Ovary (tissue), 9 donors: Measurements from ENCODE around the gene NSD1. TPM values are rescaled to one million over a fixed set of nuclear protein-coding genes. Genes with fewer than 3 reads are reported as not detected.
A peak's percentile ranks its signal among the peaks of the same experiment; 100 is the strongest.
"Not testable (repeated sequence)": the region's sequence is repeated elsewhere in the genome, so short reads cannot be mapped to it uniquely, and the experiment has no call there.

Source experiments
- DNase-seq, 5 donors: peaks; one replicate each; pipeline ENCODE4 v3.0.0-alpha.2; 2019 to 2020
- H3K27ac ChIP-seq, 2 donors: fragments of 200-600 bp; one replicate each; pipeline versions ENCODE4 v1.5.1 to v1.8.0; 2019 to 2022
- H3K27me3 ChIP-seq: fragments of 200-600 bp; one replicate; pipeline ENCODE4 v1.8.0; 2022
- H3K36me3 ChIP-seq: fragments of 200-600 bp; sonication (generic); one replicate; pipeline ENCODE4 v1.5.1; 2019
- H3K4me1 ChIP-seq: one replicate; pipeline ENCODE4 v1.8.1; 2013; ENCODE audit warnings: mild to moderate bottlenecking, moderate library complexity; ENCODE audit not compliant: insufficient read depth
- H3K4me3 ChIP-seq: fragments of 200-600 bp; sonication (generic); one replicate; pipeline ENCODE4 v1.5.1; 2017
- H3K9me3 ChIP-seq, 2 donors: fragments of 200-600 bp in 1 of 2; sonication (generic) in 1 of 2; one replicate each; pipeline versions ENCODE4 v1.5.1 to v1.8.1; 2013 to 2019; ENCODE audit warnings: mild to moderate bottlenecking in 1 of 2, moderate library complexity in 1 of 2
- CTCF ChIP-seq, 3 donors: fragments of 450-650 bp in 2 of 3; fragments of 200-600 bp in 1 of 3; IDR thresholded peaks; one replicate each; pipeline versions ENCODE4 v1.5.1 to v1.8.0; 2016 to 2022; ENCODE audit warnings: antibody characterized with exemption in 3 of 3, mild to moderate bottlenecking in 1 of 3
- EP300 ChIP-seq: sonication (generic); formaldehyde crosslinking; IDR thresholded peaks from one replicate; pipeline ENCODE4 v1.6.1; 2017; ENCODE audit warnings: antibody characterized with exemption
- POLR2A ChIP-seq: fragments of 450-650 bp; IDR thresholded peaks from one replicate; pipeline ENCODE4 v1.6.1; 2017; ENCODE audit warnings: antibody characterized with exemption, mild to moderate bottlenecking, moderate library complexity
- WGBS, 3 donors: extraction: QIAGEN DNeasy Blood & Tissue Kit in 1 of 3; methylation state at CpG; one replicate each; pipeline versions ENCODE4 v1.1.5 to v1.1.7; 2013 to 2017; 5-methylcytosine and 5-hydroxymethylcytosine counted together
- intact Hi-C, 4 donors: fragments of 100-400 bp; cut with DNase I; formaldehyde crosslinking; loops; one replicate each; pipeline versions ENCODE4 v1.11.0 to v1.15.1; 2022 to 2023
- polyA plus RNA-seq, 2 donors: library from polyadenylated mRNA; stranded (reverse); fragments of 200-250 nt in 1 of 2; fragments of 350-450 nt in 1 of 2; fragmentation: Illumina TruSeq in 1 of 2; extraction: RNeasy Lipid Tissue Mini Kit (QIAGEN cat#74804) in 1 of 2; gene quantifications; one replicate each; pipeline ENCODE4 v1.2.3, GENCODE V29; 2013 to 2014
- total RNA-seq, 7 donors: library from RNA; depleted of rRNA in 2 of 7; stranded (reverse); fragments of >200 nt in 2 of 7; fragmentation: NEBNext Ultra II Directional in 3 of 7; extraction: Animal tissue kit (Norgen Biotek cat#: 25700) in 3 of 7; gene quantifications; one replicate each; pipeline versions ENCODE4 v1.1.0 to v1.2.4, GENCODE V29; 2016 to 2023
- donor health status: DM: no; HTN: no; CAD: no; lungs with moderate emphysema.
- donor health status: DM: no; HTN: no; CAD: no.
- donor health status: Bipolar disorder and iron deficiency.
- donor health status: DM: yes; HTN: yes; CAD: no.
- donor health status: DM: no; HTN: no; CAD: no.
- donor health status: DM: yes; HTN: yes; CAD: no.

NSD1 gene
- total and polyA plus RNA-seq, 9 donors = 11.5 to 110 (median 75.5) TPM

GRCh38 chr5:177303121-177303924 lies 169.8 kb downstream of the NSD1 start, which contains the start of the genes PRELID1 and RAB24:
TSS of gene PRELID1 (plus strand) at chr5:177303799. CDS start at chr5:177303986, 187 bp downstream.
TSS of gene RAB24 (minus strand) at chr5:177303719. CDS start at chr5:177303288, 431 bp downstream.
- DNase-seq = peak; percentile 80 to 93 (median 88)
- intact Hi-C loops = loop anchor here in 3 of 4 donors (10.0 kb wide), 1 partner anchor 189 kb away; no protein-coding TSS in a partner anchor
- Histone ChIP-seq H3K27me3 (no peaks in the 10 kb centered on the region), H3K9me3 (no peaks in the 10 kb centered on the region), H3K36me3 (no peaks in the 10 kb centered on the region), H3K4me3 (peak within 1 kb of the TSS; percentile 90), H3K4me1 (peaks cover 16% of the 10 kb centered on the region), H3K27ac (peak within 1 kb of the TSS; percentile 60 to 64)
- WGBS, 3 donors = 0 to 1% (median 0%) methylated on average over 77 to 100 of the region's 100 CpGs
- TF ChIP-seq EP300 (no peak), CTCF (IDR thresholded peaks at IDR 0.05) (peak in 1 of 3 donors; percentile 44), POLR2A (peak; percentile 29)

GRCh38 chr5:177303925-177304391 lies 170.4 kb downstream of the NSD1 start:
- no peak for TF ChIP-seq CTCF (IDR thresholded peaks at IDR 0.05)
- no peak for TF ChIP-seq POLR2A
- TF ChIP-seq EP300 = no peak
- peak overlapping the region; percentile 0 to 64 for H3K27ac ChIP-seq
- peaks cover 16% of the 10 kb centered on the region for H3K4me1 ChIP-seq
- DNase-seq = no peak
- intact Hi-C loops = loop anchor here in 3 of 4 donors (10.0 kb wide), 1 partner anchor 189 kb away; no protein-coding TSS in a partner anchor
- WGBS, 3 donors = 0 to 1% (median 1%) methylated on average over 17 to 25 of the region's 25 CpGs
- no peaks in the 10 kb centered on the region for H3K27me3 ChIP-seq
- H3K36me3 ChIP-seq = no peaks in the 10 kb centered on the region
- no peaks in the 10 kb centered on the region for H3K9me3 ChIP-seq
- peak overlapping the region; percentile 90 for H3K4me3 ChIP-seq

GRCh38 chr5:177304392-177305119 lies 171.0 kb downstream of the NSD1 start:
- no peaks in the 10 kb centered on the region for H3K9me3 ChIP-seq
- H3K4me1 ChIP-seq = peaks cover 16% of the 10 kb centered on the region
- no peaks in the 10 kb centered on the region for H3K27me3 ChIP-seq
- peak overlapping the region; percentile 90 for H3K4me3 ChIP-seq
- WGBS, 3 donors = 18 to 33% (median 25%) methylated on average over 17 to 19 of the region's 19 CpGs
- intact Hi-C loops = loop anchor here in 3 of 4 donors (10.0 kb wide), 1 partner anchor 190 kb away; no protein-coding TSS in a partner anchor
- no peak for TF ChIP-seq EP300
- no peak for TF ChIP-seq POLR2A
- no peak for TF ChIP-seq CTCF (IDR thresholded peaks at IDR 0.05)
- peak overlapping the region in 1 of 2 donors; percentile 0 for H3K27ac ChIP-seq
- DNase-seq = no peak
- H3K36me3 ChIP-seq = no peaks in the 10 kb centered on the region

GRCh38 chr5:177306103-177306640 lies 172.6 kb downstream of the NSD1 start:
- not testable (repeated sequence) for H3K27ac ChIP-seq, H3K27me3 ChIP-seq, DNase-seq, H3K9me3 ChIP-seq, H3K4me3 ChIP-seq, H3K36me3 ChIP-seq
- intact Hi-C loops = loop anchor here in 3 of 4 donors (10.0 kb wide), 1 partner anchor 191 kb away; no protein-coding TSS in a partner anchor
- peaks cover 12% of the 10 kb centered on the region for H3K4me1 ChIP-seq
- WGBS, 3 donors = 74 to 83% (median 77%) methylated on average over 11 of the region's 11 CpGs
